Right lobe of liver (tissue), 6 donors: Measurements from ENCODE around the gene LSM10. TPM values are rescaled to one million over a fixed set of nuclear protein-coding genes. Genes with fewer than 3 reads are reported as not detected.

Experiments used
- ATAC-seq, 4 donors: fragments of 200-7000 bp; cut with Tn5 transposase; one replicate each; pipeline ENCODE4 v1.9.1; 2020; ENCODE audit warnings: mild to moderate bottlenecking in 4 of 4, moderate library complexity in 4 of 4
- DNase-seq, 3 donors: peaks; one replicate each; pipeline ENCODE4 v3.0.0-alpha.2; 2020
- H3K27ac ChIP-seq, 3 donors: fragments of 200-600 bp; one replicate each; pipeline ENCODE4 v1.8.0; 2022
- H3K27me3 ChIP-seq, 2 donors: fragments of 200-600 bp; one replicate each; pipeline ENCODE4 v1.8.0; 2022
- H3K36me3 ChIP-seq, 4 donors: fragments of 200-600 bp; sonication (generic) in 1 of 4; one replicate each; pipeline versions ENCODE4 v1.5.1 to v1.8.0; 2017 to 2022; ENCODE audit warnings: control low read depth in 1 of 4
- H3K4me1 ChIP-seq, 4 donors: fragments of 200-600 bp; sonication (generic) in 1 of 4; one replicate each; pipeline versions ENCODE4 v1.5.1 to v1.8.0; 2017 to 2022; ENCODE audit warnings: control low read depth in 1 of 4
- H3K4me3 ChIP-seq, 3 donors: fragments of 200-600 bp; one replicate each; pipeline ENCODE4 v1.8.0; 2022
- H3K9me3 ChIP-seq, 4 donors: fragments of 200-600 bp; sonication (generic) in 1 of 4; one replicate each; pipeline versions ENCODE4 v1.5.1 to v1.8.0; 2017 to 2022; ENCODE audit warnings: control low read depth in 1 of 4
- CTCF ChIP-seq, 4 donors: fragments of 200-600 bp in 3 of 4; fragments of 450-650 bp in 1 of 4; IDR thresholded peaks; one replicate each; pipeline versions ENCODE4 v1.5.1 to v1.8.0; 2016 to 2022; ENCODE audit warnings: antibody characterized with exemption in 4 of 4, mild to moderate bottlenecking in 2 of 4
- POLR2A ChIP-seq: fragments of 450-650 bp; IDR thresholded peaks from one replicate; pipeline ENCODE4 v1.6.1; 2017; ENCODE audit warnings: antibody characterized with exemption, mild to moderate bottlenecking
- WGBS: methylation state at CpG from one replicate; pipeline ENCODE4 v1.1.6; 2018; ENCODE audit warnings: low coverage, low lambda C conversion rate; ENCODE audit not compliant: insufficient coverage; ENCODE audit errors: missing lambda C conversion rate; 5-methylcytosine and 5-hydroxymethylcytosine counted together
- intact Hi-C, 2 donors: fragments of 100-400 bp; cut with DNase I; formaldehyde crosslinking; loops; one replicate each; pipeline versions ENCODE4 v1.11.2 to v1.14.1; 2022
- total RNA-seq, 6 experiments: library from RNA; depleted of rRNA in 2 of 6; stranded (reverse); fragments of >200 nt in 2 of 6; fragmentation: NEBNext Ultra II Directional in 3 of 6; extraction: Animal tissue kit (Norgen Biotek cat#: 25700) in 3 of 6; gene quantifications; one replicate each; pipeline versions ENCODE4 v1.1.0 to v1.2.4, GENCODE V29; 2016 to 2023
- donor health status: DM: no; HTN: yes; CAD: no.
- donor health status: DM: no; HTN: no; CAD: no.
- donor health status: DM: no; HTN: no; CAD: no.
- donor health status: DM: no; HTN: yes; CAD: no.
- donor health status: DM: no; HTN: yes; CAD: no.

Gene LSM10
- total RNA-seq, 6 experiments from 2014 or later = 15.2 to 42.0 (median 22.3) TPM

- no peak for TF ChIP-seq CTCF (IDR thresholded peaks at IDR 0.05)
- WGBS = 89% methylated on average over 2 of the region's 2 CpGs
- no peak for ATAC-seq
- no peak overlapping the region for H3K4me3 ChIP-seq
- peaks cover 0 to 31% (median 5%) of the 10 kb centered on the region in 4 donors for H3K36me3 ChIP-seq
- intact Hi-C loops = no loop called here
- no peak for DNase-seq
- H3K4me1 ChIP-seq = peaks cover 0 to 19% (median 7%) of the 10 kb centered on the region in 4 donors
- H3K27me3 ChIP-seq = no peaks in the 10 kb centered on the region
- H3K27ac ChIP-seq = no peak overlapping the region
- H3K9me3 ChIP-seq = no peaks in the 10 kb centered on the region
These were observed 7.3 kb downstream of the LSM10 start for GRCh38 chr1:36390411-36390810.

GRCh38 chr1:36389999-36390398 is 7.7 kb downstream of the LSM10 start:
- TF ChIP-seq CTCF (IDR thresholded peaks at IDR 0.05) (no peak), POLR2A (no peak)
- Histone ChIP-seq H3K4me3 (no peak overlapping the region), H3K9me3 (no peaks in the 10 kb centered on the region), H3K27me3 (no peaks in the 10 kb centered on the region), H3K36me3 (peaks cover 0 to 31% (median 5%) of the 10 kb centered on the region in 4 donors), H3K4me1 (peaks cover 0 to 19% (median 7%) of the 10 kb centered on the region in 4 donors), H3K27ac (no peak overlapping the region)
- 71% methylated on average over 1 of the region's 1 CpG for WGBS
- ATAC-seq (no peak), DNase-seq (no peak)
- intact Hi-C loops = no loop called here

- no peak for DNase-seq
- H3K27me3 ChIP-seq = no peaks in the 10 kb centered on the region
- TF ChIP-seq CTCF (IDR thresholded peaks at IDR 0.05) = no peak
- TF ChIP-seq POLR2A = no peak
- H3K4me1 ChIP-seq = peaks cover 0 to 25% (median 10%) of the 10 kb centered on the region in 4 donors
- H3K4me3 ChIP-seq = no peak overlapping the region
- ATAC-seq = no peak
- intact Hi-C loops = no loop called here
- no peak overlapping the region for H3K27ac ChIP-seq
- H3K9me3 ChIP-seq = no peaks in the 10 kb centered on the region
- H3K36me3 ChIP-seq = peaks cover 0 to 31% (median 5%) of the 10 kb centered on the region in 4 donors
- 100% methylated on average over 2 of the region's 2 CpGs for WGBS
These were observed 8.4 kb downstream of the LSM10 start for GRCh38 chr1:36389261-36389660.

- Histone ChIP-seq H3K4me1 (peaks cover 0 to 44% (median 19%) of the 10 kb centered on the region in 4 donors), H3K4me3 (peak overlapping the region; percentile 30 to 99 (median 54)), H3K27ac (peak overlapping the region; percentile 90 to 96 (median 93)), H3K27me3 (no peaks in the 10 kb centered on the region), H3K36me3 (peaks cover 0 to 14% (median 2%) of the 10 kb centered on the region in 4 donors), H3K9me3 (no peaks in the 10 kb centered on the region)
- 38% methylated on average over 6 of the region's 10 CpGs for WGBS
- intact Hi-C loops = no loop called here
- no peak for TF ChIP-seq CTCF (IDR thresholded peaks at IDR 0.05)
- no peak for TF ChIP-seq POLR2A
- ATAC-seq (peak in 1 of 4 donors; percentile 4), DNase-seq (no peak)
These were observed 10.4 kb downstream of the LSM10 start for GRCh38 chr1:36387141-36387949.
